GM21717 (cell line): ENCODE data around the gene CROCC.
"Not testable (repeated sequence)": the region's sequence is repeated elsewhere in the genome, so short reads cannot be mapped to it uniquely, and the experiment has no call there.

ENCODE experiments used
- ATAC-seq: cut with Tn5 transposase; IDR thresholded peaks from one replicate; pipeline ENCODE4 v1.9.1; 2021; ENCODE audit warnings: mild to moderate bottlenecking, moderate library complexity; ENCODE audit not compliant: unreplicated experiment

CROCC gene

GRCh38 chr1:16921391-16922185, at the start of gene CROCC:
Gene CROCC (plus strand): TSS chr1:16921931. CDS start chr1:16922019, 88 bp downstream.
- no peak for ATAC-seq

GRCh38 chr1:16872152-16873075, 49.3 kb upstream of the CROCC start:
- not testable (repeated sequence) for ATAC-seq

GRCh38 chr1:16873076-16873879, 48.5 kb upstream of the CROCC start:
- ATAC-seq, result not testable (repeated sequence)

GRCh38 chr1:16874968-16875765, 46.6 kb upstream of the CROCC start:
- ATAC-seq, result not testable (repeated sequence)

- not testable (repeated sequence) for ATAC-seq
Measured at GRCh38 chr1:16881742-16882141, 40.0 kb upstream of the CROCC start.

- ATAC-seq, result no peak
Measured at GRCh38 chr1:16882986-16883385, 38.7 kb upstream of the CROCC start.

GRCh38 chr1:16884487-16884886, 37.2 kb upstream of the CROCC start:
- ATAC-seq, result not testable (repeated sequence)

- ATAC-seq, result no peak
Measured at GRCh38 chr1:16886860-16887605, 34.7 kb upstream of the CROCC start.

- ATAC-seq, result no peak
Measured at GRCh38 chr1:16888860-16889816, 32.6 kb upstream of the CROCC start.

- ATAC-seq, result not testable (repeated sequence)
Measured at GRCh38 chr1:16890539-16891021, 31.2 kb upstream of the CROCC start.

- not testable (repeated sequence) for ATAC-seq
Measured at GRCh38 chr1:16891057-16891456, 30.7 kb upstream of the CROCC start.

GRCh38 chr1:16892978-16893525, 28.7 kb upstream of the CROCC start:
- ATAC-seq, result not testable (repeated sequence)

- ATAC-seq, result not testable (repeated sequence)
Measured at GRCh38 chr1:16893796-16894195, 27.9 kb upstream of the CROCC start.

- not testable (repeated sequence) for ATAC-seq
Measured at GRCh38 chr1:16894338-16894737, 27.4 kb upstream of the CROCC start.

- not testable (repeated sequence) for ATAC-seq
Measured at GRCh38 chr1:16895233-16895597, 26.5 kb upstream of the CROCC start.

GRCh38 chr1:16895598-16896315, 26.0 kb upstream of the CROCC start, which contains the start of gene RNU1-2:
Gene RNU1-2 (plus strand): TSS chr1:16895980.
- peak; percentile 98 for ATAC-seq
